ENCODE measurements around the gene SYT8. TPM values are rescaled to one million over a fixed set of nuclear protein-coding genes. Genes with fewer than 3 reads are reported as not detected.
A peak's percentile ranks its signal among the peaks of the same experiment; 100 is the strongest.

The SYT8 gene
- total RNA-seq, 1 experiment from 2014 or later, result 1.0 TPM

- Histone ChIP-seq H3K9me3 (ENCODE audit: control insufficient read depth in 1 of 2, insufficient read depth in 1 of 2, low read depth in 1 of 2, low read length in 2 of 2) (no peaks in the 10 kb centered on the region), H2AFZ (ENCODE audit: low read depth, low read length, poor library complexity, severe bottlenecking) (peak overlapping the region; percentile 74), H3K79me2 (ENCODE audit: insufficient read depth, low read length) (no peaks in the 10 kb centered on the region), H3K4me2 (ENCODE audit: low read length) (peak overlapping the region; percentile 85), H3K9ac (ENCODE audit: low read length) (peak overlapping the region; percentile 35), H3K4me3 (replicated peaks in 1 of 2; ENCODE audit: low read depth in 1 of 2, low read length in 2 of 2) (peak overlapping the region; percentile 31 to 55; a peak in 3 of 4 replicates), H3K4me1 (ENCODE audit: control insufficient read depth in 1 of 2, insufficient read depth in 2 of 2, low read length in 2 of 2) (peaks cover 52 to 76% of the 10 kb centered on the region in 2 experiments), H4K20me1 (ENCODE audit: insufficient read depth) (no peaks in the 10 kb centered on the region), H3K27me3 (ENCODE audit: insufficient read depth, low read length) (no peaks in the 10 kb centered on the region), H3K9me2 (ENCODE audit: insufficient read depth) (no peaks in the 10 kb centered on the region), H3K27ac (ENCODE audit: low read depth, low read length) (no peak overlapping the region; the same call in 1 of the 2 replicates), H3K36me3 (ENCODE audit: control insufficient read depth in 1 of 2, insufficient read depth in 2 of 2, low read length in 2 of 2) (no peaks in the 10 kb centered on the region)
- TF ChIP-seq CEBPB (IDR thresholded peaks at IDR 0.05; ENCODE audit: low read depth), result no peak
- ChIA-PET RAD21 (ENCODE audit: low non-redundant PET in 1 of 2, low total read pairs in 2 of 2, uncharacterized antibody in 2 of 2, unreplicated experiment in 2 of 2) (interaction anchor here (0.6 to 3.1 kb wide), 16 partner anchors 8 to 319 kb away, joined by 3 to 63 read pairs (median 4); no protein-coding TSS in a partner anchor), POLR2A (interaction anchor here (1.1 to 2.3 kb wide), 2 partner anchors 140 to 180 kb away, joined by 6 to 26 read pairs; no protein-coding TSS in a partner anchor), CTCF (interaction anchor here (0.6 to 5.0 kb wide), 29 partner anchors 8 to 326 kb away, joined by 3 to 259 read pairs (median 4); partner anchors contain the start of gene H19)
- DNase-seq (ENCODE audit: low read depth, low spot score) (no peak), ATAC-seq (no peak)
- intact Hi-C loops (cut with micrococcal nuclease), result loop anchor here (1.0 to 2.0 kb wide), 3 partner anchors 139 to 286 kb away; no protein-coding TSS in a partner anchor
- BruUV-seq (replicated peaks), result no TSS peak
Measured at GRCh38 chr11:1832920-1833295, 1.9 kb upstream of the SYT8 start.

GRCh38 chr11:1834062-1834610 is 654 bp upstream of the SYT8 start:
- Histone ChIP-seq H3K9me2 (ENCODE audit: insufficient read depth) (no peaks in the 10 kb centered on the region), H3K4me2 (ENCODE audit: low read length) (peak overlapping the region; percentile 85), H3K4me1 (ENCODE audit: control insufficient read depth in 1 of 2, insufficient read depth in 2 of 2, low read length in 2 of 2) (peaks cover 39 to 64% of the 10 kb centered on the region in 2 experiments), H3K9ac (ENCODE audit: low read length) (peak overlapping the region; percentile 57), H3K4me3 (replicated peaks in 1 of 2; ENCODE audit: low read depth in 1 of 2, low read length in 2 of 2) (peak overlapping the region in 1 of 2 experiments; percentile 37; a peak in 1 of 4 replicates), H3K27ac (ENCODE audit: low read depth, low read length) (peak overlapping the region; percentile 70), H3K36me3 (ENCODE audit: control insufficient read depth in 1 of 2, insufficient read depth in 2 of 2, low read length in 2 of 2) (no peaks in the 10 kb centered on the region), H2AFZ (ENCODE audit: low read depth, low read length, poor library complexity, severe bottlenecking) (no peak overlapping the region), H4K20me1 (ENCODE audit: insufficient read depth) (no peaks in the 10 kb centered on the region), H3K79me2 (ENCODE audit: insufficient read depth, low read length) (no peaks in the 10 kb centered on the region), H3K9me3 (ENCODE audit: control insufficient read depth in 1 of 2, insufficient read depth in 1 of 2, low read depth in 1 of 2, low read length in 2 of 2) (no peaks in the 10 kb centered on the region), H3K27me3 (ENCODE audit: insufficient read depth, low read length) (no peaks in the 10 kb centered on the region)
- TF ChIP-seq POLR2AphosphoS5 (IDR thresholded peaks at IDR 0.05; ENCODE audit: low read depth, low read length) (peak; percentile 65), ZFX (IDR thresholded peaks at IDR 0.05) (no peak)
- ChIA-PET CTCF (interaction anchor here (0.7 to 5.0 kb wide), 15 partner anchors 9 to 323 kb away, joined by 3 to 259 read pairs (median 7); partner anchors contain the start of gene KRTAP5-6), POLR2A (interaction anchor here (0.8 to 2.3 kb wide), 4 partner anchors 128 to 316 kb away, joined by 3 to 26 read pairs (median 4); no protein-coding TSS in a partner anchor), RAD21 (ENCODE audit: low non-redundant PET in 1 of 2, low total read pairs in 2 of 2, uncharacterized antibody in 2 of 2, unreplicated experiment in 2 of 2) (interaction anchor here (0.7 to 3.1 kb wide), 10 partner anchors 9 to 322 kb away, joined by 3 to 63 read pairs (median 6); no protein-coding TSS in a partner anchor)
- no TSS peak for BruUV-seq (replicated peaks)
- peak; percentile 81 for ATAC-seq
- intact Hi-C loops (cut with micrococcal nuclease), result no loop called here
- DNase-seq (ENCODE audit: low read depth, low spot score), result peak; percentile 74
